SK-N-SH (cell line): ENCODE data around the gene CENPU. TPM values are rescaled to one million over a fixed set of nuclear protein-coding genes. Genes with fewer than 3 reads are reported as not detected.

Experiments used
- CTCF ChIA-PET: fragments of 300-600, 350-600 bp; formaldehyde crosslinking; extraction: SDS; loops from one replicate; lab custom pipeline; 2021; lab: Yijun Ruan, JAX
- POLR2A ChIA-PET: fragments of 350-600 bp; sonication (Branson Sonifier 250); formaldehyde crosslinking; extraction: SDS; loops from one replicate; lab custom pipeline; 2020; ENCODE audit warnings: antibody characterized with exemption, inconsistent platforms; lab: Yijun Ruan, JAX
- DNase-seq: peaks from one replicate; pipeline ENCODE4 v3.0.0; 2012
- H2AFZ ChIP-seq: fragments of 200-600 bp; sonication (generic); 2 replicates; pipeline ENCODE4 v1.8.1; 2016; ENCODE audit warnings: antibody characterized with exemption, mild to moderate bottlenecking, low read depth
- H3F3A ChIP-seq: fragments of 200-600 bp; sonication (generic); replicated peaks from 2 replicates; pipeline ENCODE3; 2016; ENCODE audit warnings: antibody characterized with exemption, mild to moderate bottlenecking; ENCODE audit not compliant: insufficient read depth
- H3K27ac ChIP-seq, 2 experiments: fragments of 200-500 bp in 1 of 2; fragments of 200-600 bp in 1 of 2; sonication (Bioruptor generic) in 1 of 2; sonication (generic), shearing (Covaris generic) in 1 of 2; 2 replicates each; pipeline versions ENCODE4 v1.5.1 to v1.6.1; 2014 to 2016; ENCODE audit warnings: low read depth in 2 of 2, inconsistent platforms in 1 of 2, low read length in 1 of 2, mild to moderate bottlenecking in 1 of 2, mixed read lengths in 1 of 2
- H3K27me3 ChIP-seq: fragments of 200-600 bp; sonication (generic), shearing (Covaris generic); 2 replicates; pipeline ENCODE4 v1.6.1; 2016; ENCODE audit warnings: mixed run types; ENCODE audit not compliant: insufficient read depth
- H3K36me3 ChIP-seq, 2 experiments: fragments of 200-500 bp in 1 of 2; fragments of 200-600 bp in 1 of 2; sonication (Bioruptor generic) in 1 of 2; sonication (generic) in 1 of 2; replicated peaks in 1 of 2; 2 replicates each; pipeline versions ENCODE3 to v1.5.1; 2014 to 2016; ENCODE audit warnings: low read length in 1 of 2, mild to moderate bottlenecking in 1 of 2; ENCODE audit not compliant: insufficient read depth in 2 of 2, control insufficient read depth in 1 of 2
- H3K4me1 ChIP-seq, 2 experiments: fragments of 200-500 bp in 1 of 2; fragments of 200-600 bp in 1 of 2; sonication (Bioruptor generic) in 1 of 2; sonication (generic), shearing (Covaris generic) in 1 of 2; 2 replicates each; pipeline versions ENCODE4 v1.5.1 to v1.6.1; 2014 to 2016; ENCODE audit warnings: low read depth in 1 of 2, low read length in 1 of 2, mixed run types in 1 of 2; ENCODE audit not compliant: insufficient read depth in 2 of 2, control insufficient read depth in 1 of 2
- H3K4me2 ChIP-seq: fragments of 200-600 bp; sonication (generic), shearing (Covaris generic); 2 replicates; pipeline ENCODE4 v1.6.1; 2017; ENCODE audit warnings: mixed run types
- H3K4me3 ChIP-seq, 2 experiments: fragments of 200-500 bp in 1 of 2; fragments of 200-600 bp in 1 of 2; sonication (Bioruptor generic) in 1 of 2; sonication (generic), shearing (Covaris generic) in 1 of 2; 2 replicates each; pipeline versions ENCODE4 v1.5.1 to v1.8.1; 2014 to 2016; ENCODE audit warnings: low read depth in 2 of 2, inconsistent platforms in 1 of 2, low read length in 1 of 2, mild to moderate bottlenecking in 1 of 2, mixed read lengths in 1 of 2, moderate library complexity in 1 of 2
- H3K79me2 ChIP-seq: fragments of 200-600 bp; sonication (generic); 2 replicates; pipeline ENCODE4 v1.8.1; 2017; ENCODE audit warnings: mild to moderate bottlenecking; ENCODE audit not compliant: insufficient read depth
- H3K9ac ChIP-seq: fragments of 200-600 bp; sonication (generic); 2 replicates; pipeline ENCODE4 v1.6.1; 2017; ENCODE audit warnings: mixed run types
- H3K9me2 ChIP-seq: fragments of 200-600 bp; sonication (generic); 2 replicates; pipeline ENCODE4 v1.6.1; 2017; ENCODE audit warnings: mixed run types
- H3K9me3 ChIP-seq: fragments of 200-600 bp; sonication (generic); 2 replicates; pipeline ENCODE4 v1.6.1; 2017; ENCODE audit warnings: mixed run types, mild to moderate bottlenecking, moderate library complexity
- H4K20me1 ChIP-seq: fragments of 200-600 bp; sonication (generic); 2 replicates; pipeline ENCODE4 v1.6.1; 2017; ENCODE audit warnings: mild to moderate bottlenecking, mixed run types; ENCODE audit not compliant: insufficient read depth
- ELF1 ChIP-seq: IDR thresholded peaks from 2 replicates; pipeline ENCODE4 v1.4.0; 2012
- EP300 ChIP-seq, 2 experiments: IDR thresholded peaks; 2 replicates each; pipeline versions ENCODE4 v1.4.0 to v1.6.1; 2012; ENCODE audit warnings: borderline replicate concordance in 1 of 2, low read depth in 1 of 2, low read length in 1 of 2
- EZH2phosphoT487 ChIP-seq: fragments of 200-600 bp; sonication (generic); IDR thresholded peaks from 2 replicates; pipeline ENCODE4 v1.6.1; 2017; ENCODE audit warnings: low read depth, mixed run types, mild to moderate bottlenecking, antibody characterized with exemption, moderate library complexity, borderline replicate concordance
- GABPA ChIP-seq: IDR thresholded peaks from 2 replicates; pipeline ENCODE4 v1.4.0; 2012; ENCODE audit warnings: low read depth, mild to moderate bottlenecking
- GATA2 ChIP-seq: sonication (generic); formaldehyde crosslinking; IDR thresholded peaks from 2 replicates; pipeline ENCODE4 v1.5.0; 2020; ENCODE audit warnings: mild to moderate bottlenecking, missing genetic modification reagents
- IRF3 ChIP-seq: fragments of 150-350 bp; IDR thresholded peaks from 2 replicates; pipeline ENCODE4 v1.6.1; 2016; ENCODE audit warnings: mild to moderate bottlenecking, low read depth, low read length
- JUND ChIP-seq: IDR thresholded peaks from 2 replicates; pipeline ENCODE4 v1.4.0; 2012
- PBX3 ChIP-seq: IDR thresholded peaks from 2 replicates; pipeline ENCODE4; 2012
- POLR2AphosphoS5 ChIP-seq: IDR thresholded peaks from 2 replicates; pipeline ENCODE4 v1.6.1; 2012; ENCODE audit warnings: low read depth, low read length
- RAD21 ChIP-seq: IDR thresholded peaks from 2 replicates; pipeline ENCODE4 v1.6.1; 2012; ENCODE audit warnings: mild to moderate bottlenecking, low read length
- RXRA ChIP-seq: IDR thresholded peaks from 2 replicates; pipeline ENCODE4 v1.4.0; 2012; ENCODE audit warnings: low read depth, mild to moderate bottlenecking, borderline replicate concordance
- SIN3A ChIP-seq: IDR thresholded peaks from 2 replicates; pipeline ENCODE4 v1.6.1; 2012; ENCODE audit warnings: low read depth, mild to moderate bottlenecking, low read length, moderate library complexity, borderline replicate concordance
- TCF12 ChIP-seq: IDR thresholded peaks from 2 replicates; pipeline ENCODE4 v1.4.0; 2012
- USF2 ChIP-seq: fragments of 150-350 bp; IDR thresholded peaks from 2 replicates; pipeline ENCODE4 v1.6.1; 2017; ENCODE audit warnings: antibody characterized with exemption, low read length, low read depth, borderline replicate concordance
- ZBTB33 ChIP-seq: IDR thresholded peaks from 2 replicates; pipeline ENCODE4 v1.4.0; 2012; ENCODE audit warnings: low read depth, borderline replicate concordance
- WGBS: methylation state at CpG from one replicate; pipeline ENCODE4 v1.1.6; 2017; ENCODE audit warnings: low lambda C conversion rate; 5-methylcytosine and 5-hydroxymethylcytosine counted together
- polyA plus RNA-seq, 3 experiments: library from polyadenylated mRNA; depleted of rRNA; stranded (reverse); fragments of >200 nt; gene quantifications; 2 replicates each; pipeline ENCODE4 v1.2.3, GENCODE V29; 2012

Gene CENPU
- polyA plus RNA-seq, 1 of the 3 experiments (the other 2 are of a cell fraction): 8.7 TPM

GRCh38 chr4:184697956-184698355 is 35.9 kb downstream of the CENPU start:
- POLR2A ChIA-PET: no interaction called here
- no peaks in the 10 kb centered on the region for H4K20me1 ChIP-seq

GRCh38 chr4:184695178-184695896 is 38.6 kb downstream of the CENPU start:
- POLR2A ChIA-PET: no interaction called here
- peak; percentile 78 for TF ChIP-seq TCF12
- no peak for TF ChIP-seq ELF1
- TF ChIP-seq USF2: no peak
- peak; percentile 67 for TF ChIP-seq PBX3
- no peak for TF ChIP-seq GATA2 (CRISPR knock-in tag)
- no peak for TF ChIP-seq ZBTB33
- TF ChIP-seq RAD21: no peak
- peak in 1 of 2 experiments; percentile 51; a peak in 2 of 4 replicates for TF ChIP-seq EP300 (IDR thresholded peaks at IDR 0.05; ENCODE audit: borderline replicate concordance in 1 of 2, low read depth in 1 of 2, low read length in 1 of 2)
- 0 out of 2 replicates have a peak, but pooled peaks have one; percentile 15 for TF ChIP-seq POLR2AphosphoS5

More at GRCh38 chr4:184697956-184698355, 35.9 kb downstream of the CENPU start:
- Histone ChIP-seq H3K36me3 (peaks cover 6 to 35% of the 10 kb centered on the region in 2 experiments), H3K9me2 (no peaks in the 10 kb centered on the region), H2AFZ (no peak overlapping the region), H3K4me2 (no peak overlapping the region)
- TF ChIP-seq GABPA (no peak), RXRA (no peak), TCF12 (no peak), USF2 (no peak), EP300 (IDR thresholded peaks at IDR 0.05; ENCODE audit: borderline replicate concordance in 1 of 2, low read depth in 1 of 2, low read length in 1 of 2) (no peak), IRF3 (no peak), EZH2phosphoT487 (no peak), SIN3A (no peak), JUND (no peak)
- TF ChIP-seq, all 33 proteins: peak for 0
- Histone ChIP-seq H3K79me2 (no peaks in the 10 kb centered on the region), H3K9me3 (no peaks in the 10 kb centered on the region), H3K4me3 (no peak overlapping the region), H3K9ac (no peak overlapping the region), H3K27me3 (no peaks in the 10 kb centered on the region), H3F3A (peaks cover 8% of the 10 kb centered on the region), H3K27ac (peak overlapping the region in 1 of 2 experiments; percentile 31; a peak in 2 of 4 replicates), H3K4me1 (peaks cover 0 to 6% of the 10 kb centered on the region in 2 experiments; a peak in 1 of 4 replicates)
- DNase-seq: no peak
- WGBS: 93% methylated on average over 3 of the region's 3 CpGs
- CTCF ChIA-PET: interaction anchor here (0.9 kb wide), 1 partner anchor 434 kb away, joined by 4 read pairs; no protein-coding TSS in a partner anchor

More at GRCh38 chr4:184695178-184695896, 38.6 kb downstream of the CENPU start:
- no peaks in the 10 kb centered on the region for H3K27me3 ChIP-seq
- H3K9me3 ChIP-seq: no peaks in the 10 kb centered on the region; the same call in 1 of the 2 replicates
- H3K4me2 ChIP-seq: peak overlapping the region; percentile 7; the same call in 1 of the 2 replicates
- no peak overlapping the region for H3K4me3 ChIP-seq
- H3K9me2 ChIP-seq: no peaks in the 10 kb centered on the region
- peak overlapping the region; percentile 46 to 76; a peak in 3 of 4 replicates for H3K27ac ChIP-seq
- no peak overlapping the region for H3K9ac ChIP-seq
- peaks cover 21 to 30% of the 10 kb centered on the region in 2 experiments for H3K36me3 ChIP-seq
- no peaks in the 10 kb centered on the region for H3K79me2 ChIP-seq
- H2AFZ ChIP-seq: no peak overlapping the region
- no peak for DNase-seq
- CTCF ChIA-PET: interaction anchor here (1.2 kb wide), 1 partner anchor 17 kb away, joined by 3 read pairs; no protein-coding TSS in a partner anchor
- no peaks in the 10 kb centered on the region for H4K20me1 ChIP-seq
- H3F3A ChIP-seq: peaks cover 8% of the 10 kb centered on the region
- 33% methylated on average over 3 of the region's 3 CpGs for WGBS
- peaks cover 0 to 5% of the 10 kb centered on the region in 2 experiments; a peak in 1 of 4 replicates for H3K4me1 ChIP-seq
